Lower leg skin (tissue), 3 donors: ENCODE measurements around the gene GGA2.

Experiments
- CTCF ChIP-seq, 3 donors: fragments of 450-650 bp; IDR thresholded peaks; one replicate each; pipeline ENCODE4 v1.5.1; 2016; ENCODE audit warnings: antibody characterized with exemption in 3 of 3, mild to moderate bottlenecking in 3 of 3, moderate library complexity in 2 of 3
- POLR2A ChIP-seq, 2 donors: fragments of 450-650 bp; IDR thresholded peaks; one replicate each; pipeline ENCODE4 v1.6.1; 2016 to 2017; ENCODE audit warnings: antibody characterized with exemption in 2 of 2, mild to moderate bottlenecking in 1 of 2, moderate library complexity in 1 of 2

DNA sequence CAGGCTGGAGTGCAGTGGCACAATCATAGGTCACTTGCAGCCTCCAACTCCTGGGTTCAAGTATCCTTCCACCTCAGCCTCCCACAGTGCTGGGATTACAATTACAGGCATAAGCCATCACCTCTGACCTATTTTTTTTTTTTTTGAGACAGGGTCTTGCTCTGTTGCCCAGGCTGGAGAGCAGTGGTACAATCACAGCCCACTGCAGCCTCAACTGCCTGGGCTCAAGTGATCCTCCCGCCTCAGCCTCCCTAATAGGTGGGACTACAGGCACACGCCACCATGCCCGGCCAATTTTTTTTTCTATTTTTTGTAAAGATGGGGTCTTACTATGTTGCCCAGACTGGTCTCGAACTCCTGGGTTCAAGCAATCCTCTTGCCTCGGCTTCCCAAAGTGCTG is 5.6 kb upstream of the GGA2 start:
- TF ChIP-seq CTCF (IDR thresholded peaks at IDR 0.05), result no peak
- no peak for TF ChIP-seq POLR2A (IDR thresholded peaks at IDR 0.05)
